ENCODE results near the gene PPP1CC. TPM values are rescaled to one million over a fixed set of nuclear protein-coding genes. Genes with fewer than 3 reads are reported as not detected.

The PPP1CC gene
- total RNA-seq, 1 donor from 2014 or later: 449 TPM

Other genes with a start within 250 kb of the PPP1CC start
- 109 and 111 TPM in 2 replicates for gene VPS29, start 240.8 kb downstream of the PPP1CC start, total RNA-seq
- 0.88 and 1.4 TPM in 2 replicates for gene RAD9B, start 240.6 kb downstream of the PPP1CC start, total RNA-seq
- 57.9 and 59.1 TPM in 2 replicates for gene PPTC7, start 159.6 kb downstream of the PPP1CC start, total RNA-seq
- 7.6 and 8.8 TPM in 2 replicates for gene TCTN1, start 128.8 kb downstream of the PPP1CC start, total RNA-seq
- 13.8 and 16.7 TPM in 2 replicates for gene HVCN1, start 53.8 kb downstream of the PPP1CC start, total RNA-seq
- not detected in 2 replicates for gene CCDC63, start 104.1 kb upstream of the PPP1CC start, total RNA-seq
- gene MYL2, start 177.7 kb upstream of the PPP1CC start, total RNA-seq: not detected in 2 replicates